ENCODE results near the gene SPECC1L.
A peak's percentile ranks its signal among the peaks of the same experiment; 100 is the strongest.
"Not testable (repeated sequence)": the region's sequence is repeated elsewhere in the genome, so short reads cannot be mapped to it uniquely, and the experiment has no call there.

SPECC1L gene

GRCh38 chr22:24270556-24271385 is at the start of gene SPECC1L:
SPECC1L (plus strand) TSS chr22:24270831; CDS start chr22:24302232, 31,401 bp downstream.
- peak; percentile 91 for DNase-seq (ENCODE audit: low spot score)

- DNase-seq (ENCODE audit: low spot score) = no peak
These were observed 46.2 kb upstream of the SPECC1L start for GRCh38 chr22:24224468-24224867.

GRCh38 chr22:24225044-24225601 is 45.5 kb upstream of the SPECC1L start:
- DNase-seq (ENCODE audit: low spot score) = no peak

GRCh38 chr22:24225951-24226350 is 44.7 kb upstream of the SPECC1L start:
- no peak for DNase-seq (ENCODE audit: low spot score)

- peak; percentile 48 for DNase-seq (ENCODE audit: low spot score)
These were observed 39.5 kb upstream of the SPECC1L start for GRCh38 chr22:24230911-24231656.

GRCh38 chr22:24231706-24232105 is 38.9 kb upstream of the SPECC1L start:
- DNase-seq (ENCODE audit: low spot score) = no peak

- DNase-seq (ENCODE audit: low spot score) = no peak
These were observed 38.5 kb upstream of the SPECC1L start for GRCh38 chr22:24232124-24232523.

- DNase-seq (ENCODE audit: low spot score) = no peak
These were observed 37.9 kb upstream of the SPECC1L start for GRCh38 chr22:24232725-24233124.

- no peak for DNase-seq (ENCODE audit: low spot score)
These were observed 37.4 kb upstream of the SPECC1L start for GRCh38 chr22:24233235-24233634.

GRCh38 chr22:24233816-24234215 is 36.8 kb upstream of the SPECC1L start:
- no peak for DNase-seq (ENCODE audit: low spot score)

- no peak for DNase-seq (ENCODE audit: low spot score)
These were observed 35.3 kb upstream of the SPECC1L start for GRCh38 chr22:24235315-24235714.

GRCh38 chr22:24236656-24237055 is 34.0 kb upstream of the SPECC1L start:
- no peak for DNase-seq (ENCODE audit: low spot score)

GRCh38 chr22:24238101-24238694 is 32.4 kb upstream of the SPECC1L start:
- DNase-seq (ENCODE audit: low spot score) = not testable (repeated sequence)

- no peak for DNase-seq (ENCODE audit: low spot score)
These were observed 30.2 kb upstream of the SPECC1L start for GRCh38 chr22:24240381-24240780.

- not testable (repeated sequence) for DNase-seq (ENCODE audit: low spot score)
These were observed 29.5 kb upstream of the SPECC1L start for GRCh38 chr22:24240985-24241692.

- DNase-seq (ENCODE audit: low spot score) = not testable (repeated sequence)
These were observed 27.2 kb upstream of the SPECC1L start for GRCh38 chr22:24243417-24243816.

GRCh38 chr22:24244144-24244787 is 26.4 kb upstream of the SPECC1L start:
- DNase-seq (ENCODE audit: low spot score) = no peak

GRCh38 chr22:24245030-24245431 is 25.6 kb upstream of the SPECC1L start, which contains the start of gene GGT5:
GGT5 (minus strand) TSS chr22:24245082; CDS start chr22:24244725, 357 bp downstream.
- DNase-seq (ENCODE audit: low spot score) = not testable (repeated sequence)

- not testable (repeated sequence) for DNase-seq (ENCODE audit: low spot score)
These were observed 24.8 kb upstream of the SPECC1L start for GRCh38 chr22:24245584-24246561.

- DNase-seq (ENCODE audit: low spot score) = no peak
These were observed 23.6 kb upstream of the SPECC1L start for GRCh38 chr22:24247011-24247507.

All from hematopoietic multipotent progenitor cell treated with erythropoietin and hydrocortisone succinate and interleukin-3 and kit ligand, for 17 days (in vitro differentiated cells).